ENCODE results near the gene KIRREL3.

GRCh38 chr11:126481303-126481680, 519.3 kb downstream of the KIRREL3 start:
- no peak for TF ChIP-seq POLR2A (IDR thresholded peaks at IDR 0.05; ENCODE audit: low read depth, low read length)
- no peak for TF ChIP-seq POLR2AphosphoS5 (IDR thresholded peaks at IDR 0.05; ENCODE audit: low read depth, low read length)
- no peak for TF ChIP-seq PAX5 (IDR thresholded peaks at IDR 0.05; ENCODE audit: insufficient read depth, low read length, severe bottlenecking)
